GM19468 (cell line): ENCODE results near the gene MED13.
A peak's percentile ranks its signal among the peaks of the same experiment; 100 is the strongest.

Experiments
- ATAC-seq: cut with Tn5 transposase; IDR thresholded peaks from one replicate; pipeline ENCODE4 v1.9.1; 2021; ENCODE audit warnings: mild to moderate bottlenecking, moderate library complexity, moderate number of reproducible peaks; ENCODE audit not compliant: unreplicated experiment; ENCODE audit errors: extremely low read depth

MED13 gene, protein sequence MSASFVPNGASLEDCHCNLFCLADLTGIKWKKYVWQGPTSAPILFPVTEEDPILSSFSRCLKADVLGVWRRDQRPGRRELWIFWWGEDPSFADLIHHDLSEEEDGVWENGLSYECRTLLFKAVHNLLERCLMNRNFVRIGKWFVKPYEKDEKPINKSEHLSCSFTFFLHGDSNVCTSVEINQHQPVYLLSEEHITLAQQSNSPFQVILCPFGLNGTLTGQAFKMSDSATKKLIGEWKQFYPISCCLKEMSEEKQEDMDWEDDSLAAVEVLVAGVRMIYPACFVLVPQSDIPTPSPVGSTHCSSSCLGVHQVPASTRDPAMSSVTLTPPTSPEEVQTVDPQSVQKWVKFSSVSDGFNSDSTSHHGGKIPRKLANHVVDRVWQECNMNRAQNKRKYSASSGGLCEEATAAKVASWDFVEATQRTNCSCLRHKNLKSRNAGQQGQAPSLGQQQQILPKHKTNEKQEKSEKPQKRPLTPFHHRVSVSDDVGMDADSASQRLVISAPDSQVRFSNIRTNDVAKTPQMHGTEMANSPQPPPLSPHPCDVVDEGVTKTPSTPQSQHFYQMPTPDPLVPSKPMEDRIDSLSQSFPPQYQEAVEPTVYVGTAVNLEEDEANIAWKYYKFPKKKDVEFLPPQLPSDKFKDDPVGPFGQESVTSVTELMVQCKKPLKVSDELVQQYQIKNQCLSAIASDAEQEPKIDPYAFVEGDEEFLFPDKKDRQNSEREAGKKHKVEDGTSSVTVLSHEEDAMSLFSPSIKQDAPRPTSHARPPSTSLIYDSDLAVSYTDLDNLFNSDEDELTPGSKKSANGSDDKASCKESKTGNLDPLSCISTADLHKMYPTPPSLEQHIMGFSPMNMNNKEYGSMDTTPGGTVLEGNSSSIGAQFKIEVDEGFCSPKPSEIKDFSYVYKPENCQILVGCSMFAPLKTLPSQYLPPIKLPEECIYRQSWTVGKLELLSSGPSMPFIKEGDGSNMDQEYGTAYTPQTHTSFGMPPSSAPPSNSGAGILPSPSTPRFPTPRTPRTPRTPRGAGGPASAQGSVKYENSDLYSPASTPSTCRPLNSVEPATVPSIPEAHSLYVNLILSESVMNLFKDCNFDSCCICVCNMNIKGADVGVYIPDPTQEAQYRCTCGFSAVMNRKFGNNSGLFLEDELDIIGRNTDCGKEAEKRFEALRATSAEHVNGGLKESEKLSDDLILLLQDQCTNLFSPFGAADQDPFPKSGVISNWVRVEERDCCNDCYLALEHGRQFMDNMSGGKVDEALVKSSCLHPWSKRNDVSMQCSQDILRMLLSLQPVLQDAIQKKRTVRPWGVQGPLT (N-terminal part only)

DNA sequence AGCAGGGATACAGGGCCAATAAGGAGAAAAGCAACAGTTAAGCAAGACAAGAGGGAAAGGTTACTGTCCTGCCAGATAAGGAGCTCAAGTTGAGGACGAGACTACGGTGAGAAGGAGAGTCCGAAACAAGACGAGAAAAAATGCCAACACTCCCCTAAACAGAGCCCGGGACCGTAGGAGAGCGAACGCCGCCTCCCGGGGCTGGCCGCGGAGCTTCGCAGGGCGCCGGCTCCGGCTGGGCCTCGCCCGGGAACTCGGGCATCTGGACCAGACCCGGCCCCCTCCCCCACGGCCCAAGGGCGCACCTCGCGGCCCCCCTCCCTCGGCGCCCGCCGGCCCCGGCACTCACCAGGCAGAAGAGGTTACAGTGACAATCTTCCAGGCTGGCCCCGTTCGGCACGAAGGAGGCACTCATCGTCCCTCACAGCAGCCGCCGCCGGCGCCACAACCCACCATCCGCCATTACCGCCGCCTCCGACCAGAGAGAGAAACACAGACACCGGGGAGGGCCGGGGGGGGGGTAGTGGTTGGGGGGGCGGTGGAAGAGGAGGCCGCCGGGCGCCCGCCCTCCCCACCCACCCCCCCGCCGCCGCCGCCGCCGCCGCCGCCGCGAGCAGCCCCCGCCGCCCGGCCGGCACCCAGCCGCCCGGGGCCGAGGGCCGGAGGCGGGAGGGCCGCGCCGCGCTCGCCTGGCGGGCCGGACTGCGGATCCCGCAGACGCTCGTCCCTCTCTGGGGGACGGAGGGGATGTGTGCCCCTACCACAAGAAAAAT is at the start of gene MED13:
Gene MED13 (minus strand): TSS at position 488 of the 773 bp plus-strand sequence. CDS start 73 bp downstream, at position 415.
- no peak for ATAC-seq

DNA sequence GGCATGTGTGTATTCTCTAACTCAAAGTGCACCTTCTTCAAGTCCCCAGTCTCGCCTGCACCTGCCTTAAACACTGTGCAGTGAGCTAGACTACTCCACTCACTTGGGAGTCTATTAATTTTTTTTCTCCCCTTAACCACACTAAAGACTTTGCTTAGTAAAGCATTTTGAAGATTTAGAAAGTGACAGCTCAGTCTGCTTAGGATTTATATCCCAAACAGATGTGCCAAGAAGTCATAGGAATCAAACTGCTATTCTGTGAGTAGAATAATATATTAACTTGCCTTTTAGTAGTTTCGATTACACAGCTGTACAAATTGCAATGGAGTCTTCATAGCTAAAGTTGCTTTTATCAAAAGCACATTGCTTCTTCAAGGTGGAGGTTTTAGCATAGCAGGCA is 47.2 kb upstream of the MED13 start:
- no peak for ATAC-seq

DNA sequence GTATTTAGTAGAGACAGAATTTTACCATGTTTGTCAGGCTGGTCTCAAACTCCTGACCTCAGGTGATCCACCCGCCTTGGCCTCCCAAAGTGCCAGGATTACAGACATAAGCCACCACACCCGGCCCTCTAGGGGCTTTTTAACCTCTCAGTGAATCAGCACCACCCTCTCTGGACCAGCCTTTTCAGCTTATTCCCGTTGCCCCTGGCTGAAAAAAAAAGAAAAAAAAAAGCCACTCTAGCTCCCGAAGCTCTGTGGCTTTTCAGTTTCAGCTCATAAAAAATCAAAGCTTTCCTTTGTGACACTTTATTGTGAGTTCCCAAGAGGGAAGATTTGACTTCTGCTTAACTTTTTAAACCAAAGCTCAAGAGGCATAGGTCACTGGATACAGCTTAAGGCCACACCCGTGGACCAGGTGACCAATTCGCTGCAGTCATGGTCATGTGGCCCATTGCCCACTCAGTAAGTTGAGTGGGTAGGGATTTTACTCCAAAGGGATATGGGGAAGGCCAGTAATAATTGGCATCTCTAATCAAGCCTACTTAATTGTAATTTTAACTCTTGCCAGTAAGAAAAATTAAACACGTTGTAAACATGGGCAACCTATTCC is 46.6 kb upstream of the MED13 start:
- ATAC-seq, result no peak

DNA sequence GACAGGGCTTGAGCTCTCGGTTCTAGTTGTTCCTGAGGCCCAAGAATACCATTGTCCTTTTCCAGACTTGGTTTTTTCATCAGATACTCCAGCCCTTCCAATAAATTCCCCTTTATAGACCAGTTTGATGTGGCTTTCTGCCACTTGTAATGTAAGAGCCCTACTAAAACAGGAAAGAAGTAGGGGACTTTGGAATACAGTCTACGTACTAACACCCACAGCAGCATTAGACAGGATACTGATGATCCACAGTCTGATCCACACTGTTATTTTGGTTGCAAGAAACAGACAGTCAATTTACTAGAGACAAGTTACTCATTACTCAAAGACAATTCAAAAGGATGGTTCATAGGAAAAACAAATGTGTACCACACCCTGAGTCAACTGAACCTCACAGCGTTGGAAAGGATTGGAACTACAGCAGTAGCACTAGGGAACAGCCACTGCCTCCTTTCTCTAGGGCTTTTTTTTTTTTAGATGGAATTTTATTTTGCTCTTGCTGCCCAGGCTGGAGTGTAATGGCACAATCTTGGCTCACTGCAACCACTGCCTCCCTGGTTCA is 45.9 kb upstream of the MED13 start:
- ATAC-seq, result no peak

DNA sequence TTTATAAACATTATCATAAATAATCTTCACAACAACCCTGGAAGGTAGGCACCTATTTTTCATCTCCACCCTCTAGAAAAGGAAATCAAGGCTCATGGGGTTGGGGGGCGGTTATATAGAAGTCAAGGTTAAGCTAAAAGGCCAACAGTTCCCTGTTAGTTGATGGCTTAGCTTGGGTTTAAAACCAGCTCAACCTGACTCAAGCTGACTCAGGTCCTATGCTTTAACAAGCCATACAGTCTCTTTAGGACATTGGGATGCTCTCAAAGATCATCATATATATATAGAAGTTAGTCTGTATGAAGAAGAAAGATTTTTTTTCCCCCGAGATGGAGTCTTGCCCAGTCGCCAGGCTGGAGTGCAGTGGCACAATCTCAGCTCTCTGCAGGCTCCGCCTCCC is 44.8 kb upstream of the MED13 start:
- no peak for ATAC-seq

DNA sequence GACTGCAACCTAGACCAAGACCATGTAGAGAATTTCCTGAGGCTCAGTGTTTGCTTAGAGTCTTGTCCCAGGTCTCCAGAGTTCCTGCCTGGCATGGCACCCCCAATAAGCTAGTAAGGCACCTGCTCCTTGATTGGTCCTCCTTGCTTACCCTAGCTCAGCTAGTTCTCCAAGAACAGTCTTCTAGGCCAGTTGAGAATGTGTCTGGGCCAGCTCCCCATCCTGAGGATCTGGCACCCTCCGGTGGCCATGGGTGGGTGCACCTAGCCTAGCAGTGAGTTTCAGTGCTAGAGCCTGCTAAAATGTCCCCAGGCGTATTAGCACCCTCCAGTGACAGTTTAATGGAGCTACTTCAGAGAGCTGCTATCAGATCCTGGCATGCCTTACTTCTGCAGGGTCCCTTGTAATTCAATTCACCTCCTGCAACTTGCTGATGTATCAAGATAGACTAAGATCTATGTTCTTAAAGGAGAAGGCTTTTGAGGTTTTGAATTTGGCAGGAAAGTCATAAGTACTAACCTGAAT is 44.4 kb upstream of the MED13 start:
- peak; percentile 80 for ATAC-seq

DNA sequence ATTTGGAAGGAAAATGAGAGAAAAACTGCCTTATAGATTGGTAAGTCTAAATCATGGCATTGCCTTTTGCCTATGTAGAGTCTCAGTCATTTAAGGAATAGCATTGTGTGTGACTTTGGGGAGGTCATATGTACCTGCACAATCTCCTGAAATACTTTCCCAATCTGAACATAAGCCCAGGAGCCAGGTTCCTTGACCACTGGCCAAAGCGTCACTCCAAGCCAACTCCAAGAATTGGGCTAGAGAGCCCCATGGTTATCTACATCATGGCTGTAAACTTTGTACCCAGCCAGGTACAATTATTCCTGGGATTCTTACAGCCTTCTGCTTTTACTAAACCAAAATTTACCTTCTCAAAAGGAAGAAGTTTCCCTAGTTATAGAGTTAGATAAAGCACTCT is 40.8 kb upstream of the MED13 start:
- no peak for ATAC-seq

DNA sequence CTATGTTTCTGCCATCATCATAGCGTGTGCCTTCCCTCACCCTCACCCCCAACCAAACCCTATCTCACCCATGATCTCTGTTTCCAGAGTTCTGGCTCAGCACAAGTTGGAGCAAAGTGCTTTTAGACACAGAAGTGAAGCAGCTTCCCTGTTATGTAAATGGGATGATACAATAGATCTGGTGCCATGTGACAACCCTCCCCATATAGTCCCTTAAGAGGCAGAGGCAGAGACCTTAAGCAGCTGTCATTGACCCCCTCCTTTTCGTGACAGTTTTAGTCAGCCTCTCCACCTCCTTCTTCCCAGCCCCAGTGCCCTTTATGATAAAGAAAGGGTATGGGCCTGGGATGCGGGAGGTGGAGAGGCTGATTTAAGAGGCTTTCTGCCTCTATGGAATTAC is 40.3 kb upstream of the MED13 start:
- ATAC-seq, result no peak

DNA sequence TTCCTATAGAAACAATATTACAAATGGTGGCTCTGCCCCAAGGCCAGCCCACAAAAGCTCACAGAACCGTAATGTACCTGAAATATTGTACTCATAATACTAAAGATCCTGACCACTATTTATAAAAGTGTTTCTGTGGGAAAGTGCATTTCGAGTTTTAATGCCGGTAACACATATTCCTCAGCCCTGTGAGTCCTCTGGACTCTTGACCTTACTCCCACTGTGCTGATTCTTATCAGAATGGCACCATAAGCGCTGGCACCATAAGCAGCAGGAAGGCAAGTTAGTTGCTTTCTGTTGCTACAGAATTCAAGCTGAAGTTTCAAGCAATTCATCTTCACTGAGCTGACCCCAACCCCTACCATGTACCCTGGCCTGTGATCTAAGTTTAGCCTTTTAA is 36.4 kb upstream of the MED13 start:
- no peak for ATAC-seq

DNA sequence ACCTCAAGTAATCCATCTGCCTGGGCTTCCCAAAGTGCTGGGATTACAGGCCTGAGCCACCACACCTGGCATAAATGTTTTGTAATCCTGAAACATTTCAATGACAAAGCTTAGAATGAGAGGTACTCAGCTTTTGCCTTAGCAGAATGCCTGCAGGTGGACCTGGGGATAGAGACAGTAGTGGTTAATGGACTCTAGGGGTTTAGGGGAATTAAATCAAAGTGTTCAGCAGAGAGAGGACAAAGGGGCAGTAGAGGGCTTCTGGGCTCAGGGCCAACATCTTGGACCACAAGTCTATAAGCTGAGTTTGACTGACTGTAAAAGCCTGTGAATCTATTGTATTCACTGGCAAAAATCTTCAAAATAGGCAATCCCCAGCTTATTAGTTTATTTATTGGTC is 36.0 kb upstream of the MED13 start:
- no peak for ATAC-seq

DNA sequence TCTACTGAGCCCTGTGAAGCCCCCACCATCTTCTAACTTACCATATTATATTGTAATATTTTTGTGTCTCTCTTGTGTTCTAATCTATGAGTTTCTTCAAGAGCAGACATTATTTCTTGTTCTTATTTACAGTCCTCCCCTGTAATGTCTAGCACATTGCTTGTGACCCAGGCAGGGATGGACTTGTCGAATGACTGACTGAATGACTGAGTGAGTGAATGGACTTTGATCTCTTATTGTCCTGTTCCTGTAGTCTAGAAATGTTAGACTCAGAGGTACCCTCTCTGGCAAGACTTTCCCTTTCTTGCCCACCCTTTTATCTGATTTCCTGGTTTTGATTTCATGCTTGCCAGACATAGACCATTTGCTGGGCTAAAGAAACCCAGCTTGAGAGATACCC is 35.0 kb upstream of the MED13 start:
- ATAC-seq, result no peak

DNA sequence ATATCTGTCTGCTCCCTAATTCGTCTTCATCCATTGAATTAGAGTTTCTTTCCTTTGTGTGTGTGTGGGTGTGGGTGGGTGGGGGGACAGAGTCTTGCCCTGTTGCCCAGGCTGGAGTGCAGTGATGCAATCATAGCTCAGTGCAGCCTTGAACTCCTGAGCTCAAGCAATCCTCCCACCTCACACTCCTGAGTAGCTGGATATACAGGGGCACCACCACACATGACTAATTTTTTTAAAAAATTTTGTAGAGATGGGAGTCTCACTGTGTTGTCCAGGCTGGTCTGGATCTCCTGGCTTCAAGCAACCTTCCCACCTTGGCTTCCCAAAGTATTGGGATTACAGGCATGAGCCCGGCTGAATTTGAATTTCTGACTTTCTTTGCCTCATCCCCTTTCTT is 34.5 kb upstream of the MED13 start:
- ATAC-seq, result no peak

DNA sequence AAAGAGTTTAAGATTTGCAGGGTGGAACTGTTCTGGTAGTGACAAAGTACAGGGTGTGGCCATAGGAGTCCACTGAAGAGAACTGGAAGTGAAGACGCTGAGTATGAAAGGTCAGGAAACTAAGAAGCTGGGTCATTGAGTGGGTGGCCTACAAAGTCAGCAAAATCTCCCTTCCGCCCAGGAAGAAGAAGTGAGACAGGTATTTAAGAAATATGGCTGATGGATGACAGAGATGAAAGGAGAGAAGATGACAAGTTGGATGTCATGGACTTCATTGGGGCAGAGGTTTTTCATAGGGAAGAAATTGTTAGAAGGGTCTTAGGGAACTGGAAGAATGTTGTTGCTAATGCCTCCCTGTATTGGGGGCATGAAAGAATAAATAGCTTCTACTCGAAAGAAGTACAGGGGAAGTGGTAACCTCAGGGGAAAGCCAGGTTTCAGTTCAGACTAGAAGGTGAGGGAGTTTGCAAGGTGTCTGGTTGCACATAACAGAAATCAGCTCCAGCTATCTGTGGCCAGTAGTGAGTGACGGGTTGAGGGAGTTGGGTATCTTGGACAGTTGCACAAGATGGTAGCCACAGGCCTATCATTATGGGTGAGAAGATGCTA is 33.6 kb upstream of the MED13 start:
- peak; percentile 80 for ATAC-seq

DNA sequence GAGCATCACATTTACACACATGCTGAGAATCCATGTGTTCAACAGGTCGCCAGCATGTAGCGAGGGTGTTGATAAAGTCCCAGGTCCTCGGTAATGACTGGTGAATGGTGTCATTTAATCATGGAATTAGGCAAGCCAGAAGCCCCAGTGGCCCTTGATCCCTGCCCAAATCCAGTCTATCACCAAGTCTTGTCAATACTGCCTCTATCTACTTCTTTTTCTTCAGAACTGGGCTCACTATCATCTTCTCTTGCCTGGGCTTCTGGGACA is 31.3 kb upstream of the MED13 start:
- no peak for ATAC-seq

DNA sequence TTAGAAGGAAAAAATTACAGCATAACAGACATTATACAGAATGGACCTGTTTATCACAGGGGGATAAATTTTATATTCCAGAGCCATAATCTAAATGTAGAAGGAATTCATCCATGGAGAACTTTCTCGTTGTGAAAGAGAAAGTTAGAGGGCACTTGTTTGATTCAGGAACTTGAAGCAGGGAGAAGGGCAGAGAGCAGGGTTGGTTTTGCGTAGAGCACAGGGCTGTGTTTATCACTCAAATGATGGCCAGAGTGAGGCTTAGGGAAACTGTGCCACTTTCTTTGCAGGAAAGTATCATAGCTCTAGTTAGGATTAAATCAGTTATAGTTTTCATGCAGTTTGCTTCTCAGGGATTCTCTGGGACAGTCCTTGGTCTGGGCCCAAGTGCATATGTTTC is 29.1 kb upstream of the MED13 start:
- no peak for ATAC-seq

DNA sequence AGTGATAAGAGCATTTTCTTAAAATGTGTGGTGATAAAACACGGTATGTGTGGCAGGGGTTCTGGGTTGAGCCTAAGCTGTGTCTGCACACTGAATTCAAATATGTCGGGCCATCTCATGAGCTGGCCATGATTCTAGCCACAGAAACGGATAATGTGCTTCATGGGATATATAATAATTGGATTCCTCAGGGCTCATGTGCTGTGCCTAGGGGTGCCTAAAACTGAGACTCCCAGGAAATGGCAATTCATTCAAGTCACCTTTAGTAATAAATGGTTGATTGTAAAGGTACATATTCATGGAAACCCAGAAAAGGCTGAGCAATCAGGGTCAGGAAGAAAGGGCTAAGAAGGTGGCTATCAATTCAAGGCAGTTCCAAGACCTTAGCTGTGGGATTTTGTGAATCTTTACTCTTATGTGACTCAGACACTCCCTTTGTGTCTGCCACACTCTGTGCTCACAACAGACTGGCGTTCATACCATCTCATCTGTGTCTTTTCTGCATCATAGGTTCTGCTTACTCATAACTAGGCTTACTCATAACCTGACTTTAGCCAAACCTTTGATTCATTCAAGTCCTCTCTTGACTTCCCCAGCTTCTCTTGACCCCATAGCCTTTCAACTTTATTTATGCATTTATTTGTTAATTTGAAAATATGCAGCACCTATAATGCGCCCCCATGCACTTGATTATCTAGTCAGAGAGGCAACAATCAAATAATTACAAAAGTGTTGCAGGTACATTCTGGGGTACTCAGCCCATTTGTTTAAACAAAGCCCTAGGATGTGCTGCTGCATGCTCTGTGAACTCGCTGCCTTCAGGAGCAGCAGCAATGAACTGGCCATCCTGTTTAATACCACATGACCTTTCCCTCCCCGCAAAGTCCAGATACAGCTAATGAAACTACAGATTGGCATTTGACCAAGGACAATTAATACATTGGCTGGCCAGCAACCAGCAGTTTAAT is 28.4 kb upstream of the MED13 start:
- ATAC-seq, result peak; percentile 96

DNA sequence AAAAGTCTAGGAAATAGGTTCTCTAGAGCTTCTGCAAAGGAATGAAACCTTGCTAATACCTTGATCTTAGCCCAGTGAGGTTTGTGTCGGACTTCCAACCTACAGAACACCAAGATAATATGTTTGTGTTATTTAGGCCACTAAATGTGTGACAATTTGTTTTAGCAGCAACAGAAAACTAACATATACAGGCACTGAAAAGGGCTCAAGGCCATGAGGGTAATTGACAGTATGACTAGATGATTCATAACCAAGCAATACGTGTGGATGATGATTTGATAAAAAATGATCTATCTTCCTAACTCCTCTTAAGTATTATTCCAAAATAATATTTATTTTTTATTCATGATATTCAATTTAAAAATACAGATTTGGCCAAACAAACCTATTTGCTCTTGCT is 27.7 kb upstream of the MED13 start:
- no peak for ATAC-seq

DNA sequence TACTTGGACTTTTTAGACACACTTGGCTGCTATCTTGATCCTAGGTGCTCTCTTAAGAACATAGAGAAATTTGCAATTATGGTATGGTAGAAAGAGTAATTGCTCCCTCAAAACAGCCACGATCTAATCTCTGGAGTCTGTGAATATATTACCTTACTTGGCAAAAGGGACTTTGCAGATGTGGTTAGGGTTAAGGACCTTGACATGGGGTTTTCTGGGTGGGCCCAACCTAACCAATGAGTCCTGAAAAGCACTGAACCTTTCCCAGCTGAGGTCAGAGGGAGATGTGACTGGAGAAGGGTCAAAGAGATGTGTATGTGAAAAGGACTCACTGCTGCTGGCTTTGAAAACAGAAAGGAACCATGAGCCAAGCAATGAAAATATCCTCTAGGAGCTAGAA is 26.7 kb upstream of the MED13 start:
- no peak for ATAC-seq
